K562 treated with DMSO at 1 percent for 12 hours (cell line): ENCODE results near the gene ZBBX. TPM values are rescaled to one million over a fixed set of nuclear protein-coding genes. Genes with fewer than 3 reads are reported as not detected.

ENCODE experiments used
- total RNA-seq: library from RNA; unstranded; fragments of 300-600 nt; gene quantifications from 2 replicates; pipeline ENCODE4 v1.2.3, GENCODE V29; 2022; ENCODE audit not compliant: insufficient read depth

The ZBBX gene
- not detected in 2 replicates for total RNA-seq

GRCh38 chr3:167380004-167380689 is at the start of gene ZBBX:
TSS of gene ZBBX (minus strand) at chr3:167380297. CDS start at chr3:167372901, 7,396 bp downstream.

Other genes with a start within 250 kb of the ZBBX start
- gene SERPINI2, start 93.7 kb upstream of the ZBBX start, total RNA-seq = not detected in 2 replicates